Colonic mucosa (tissue), 4 donors: ENCODE data around the gene CYP46A1. TPM values are rescaled to one million over a fixed set of nuclear protein-coding genes. Genes with fewer than 3 reads are reported as not detected.
A peak's percentile ranks its signal among the peaks of the same experiment; 100 is the strongest.

Source experiments
- DNase-seq: peaks from one replicate; pipeline ENCODE4 v3.0.0-alpha.2; 2020
- H3K27ac ChIP-seq: fragments of 200-600 bp; one replicate; pipeline ENCODE4 v1.8.0; 2021
- H3K27me3 ChIP-seq: fragments of 200-600 bp; one replicate; pipeline ENCODE4 v1.8.0; 2021
- H3K36me3 ChIP-seq: fragments of 200-600 bp; one replicate; pipeline ENCODE4 v1.8.0; 2021
- H3K4me1 ChIP-seq: fragments of 200-600 bp; one replicate; pipeline ENCODE4 v1.8.0; 2021; ENCODE audit warnings: mild to moderate bottlenecking
- H3K4me3 ChIP-seq: fragments of 200-600 bp; one replicate; pipeline ENCODE4 v1.8.0; 2021
- H3K9ac ChIP-seq, 2 donors: one replicate each; pipeline ENCODE4 v1.7.0; 2013; ENCODE audit warnings: control low read depth in 2 of 2, low read depth in 2 of 2, low read length in 2 of 2
- H3K9me3 ChIP-seq: fragments of 200-600 bp; one replicate; pipeline ENCODE4 v1.8.0; 2021
- intact Hi-C: fragments of 100-400 bp; cut with DNase I; formaldehyde crosslinking; loops from one replicate; pipeline ENCODE4 v1.14.1; 2022
- total RNA-seq, 2 donors: library from RNA; stranded (reverse); fragmentation: NEBNext Ultra II Directional in 1 of 2; extraction: Animal tissue kit (Norgen Biotek cat#: 25700) in 1 of 2; gene quantifications; one replicate each; pipeline ENCODE4 v1.2.1, GENCODE V29; 2021
- TF ChIP-seq, protein P1 (sequence below): fragments of 200-600 bp; IDR thresholded peaks from one replicate; pipeline ENCODE4 v1.8.0; 2022; ENCODE audit warnings: antibody characterized with exemption, mild to moderate bottlenecking
- donor health status: healthy.
- donor health status: DM: no; HTN: no; CAD: no.
- donor health status: DM: no; HTN: no; CAD: no.

The CYP46A1 gene
- total RNA-seq, 2 donors from 2014 or later, result 0.05 to 0.25 TPM

DNA sequence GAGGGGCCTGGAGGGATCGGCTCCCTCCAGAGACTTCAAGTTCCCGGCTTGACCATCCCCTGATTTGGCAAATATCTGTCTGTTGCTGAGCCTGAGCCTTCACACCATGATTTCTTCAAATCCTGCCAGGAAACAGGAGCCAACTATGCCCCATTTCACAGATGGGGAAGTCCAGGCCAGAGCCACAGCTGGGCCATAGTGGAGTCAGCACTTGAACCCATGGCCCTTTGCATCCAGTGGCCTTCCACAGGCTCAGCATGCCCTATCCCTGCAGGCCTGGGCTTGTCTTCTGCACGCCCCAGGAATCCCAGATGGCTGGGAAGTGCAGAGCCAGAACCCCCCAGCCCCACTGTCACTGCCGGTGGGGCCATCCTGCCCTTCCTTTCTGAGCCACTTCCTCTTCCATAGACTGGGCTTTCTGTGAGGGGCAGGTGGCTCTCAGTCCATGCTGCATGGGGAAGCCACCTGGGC is 44.9 kb downstream of the CYP46A1 start:
- DNase-seq, result peak; percentile 10
- intact Hi-C loops, result no loop called here

DNA sequence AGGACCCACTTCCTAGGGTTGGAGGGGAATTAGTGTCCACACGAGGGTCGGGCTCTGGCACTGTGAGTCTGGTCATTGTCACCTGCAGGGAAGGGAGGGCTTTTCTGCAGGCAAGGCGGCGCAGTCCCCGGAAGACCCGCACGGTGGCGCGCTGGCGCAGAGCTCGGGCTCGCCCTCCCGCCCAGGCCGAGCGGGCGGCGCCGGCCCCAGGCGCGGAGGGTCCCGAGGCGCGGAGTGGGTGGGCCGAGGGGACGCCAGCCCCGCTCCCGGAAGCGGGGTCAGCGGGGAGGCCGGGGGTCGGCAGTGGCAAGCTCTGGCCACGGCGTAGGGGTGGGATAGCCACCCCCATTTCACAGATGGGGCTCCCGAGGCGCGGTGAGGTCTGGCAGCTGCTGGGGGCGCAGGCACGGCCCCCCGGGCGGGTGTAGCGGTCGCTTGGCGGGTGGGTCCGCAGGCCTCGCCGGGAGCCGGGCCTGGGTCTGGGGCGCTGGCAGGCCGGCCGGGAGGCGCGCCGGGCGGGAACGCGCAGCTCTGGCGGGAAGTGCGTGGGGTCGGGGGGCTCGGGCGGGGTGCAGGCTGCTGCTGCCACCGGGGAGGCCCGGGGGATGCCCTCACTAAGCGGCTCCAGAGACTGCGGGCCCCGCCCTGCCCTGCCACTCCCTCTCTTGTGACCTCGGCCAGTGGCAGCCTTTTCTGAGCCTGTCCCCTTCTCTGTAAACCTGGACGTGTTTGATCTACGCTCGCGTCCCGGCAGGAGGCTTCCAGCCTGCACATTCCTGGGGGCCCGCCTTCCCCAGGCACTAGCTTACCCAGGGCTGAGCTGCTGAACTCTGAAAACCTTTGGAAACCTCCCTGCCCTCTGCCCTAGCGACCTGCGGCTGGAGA is 46.1 kb downstream of the CYP46A1 start:
- H3K27ac ChIP-seq, result no peak overlapping the region
- peaks cover 5% of the 10 kb centered on the region for H3K27me3 ChIP-seq
- no peaks in the 10 kb centered on the region for H3K36me3 ChIP-seq
- intact Hi-C loops, result loop anchor here (2.0 kb wide), 1 partner anchor 155 kb away; no protein-coding TSS in a partner anchor
- H3K4me1 ChIP-seq, result no peaks in the 10 kb centered on the region
- peak; percentile 73 for DNase-seq
- TF ChIP-seq, protein P1, sequence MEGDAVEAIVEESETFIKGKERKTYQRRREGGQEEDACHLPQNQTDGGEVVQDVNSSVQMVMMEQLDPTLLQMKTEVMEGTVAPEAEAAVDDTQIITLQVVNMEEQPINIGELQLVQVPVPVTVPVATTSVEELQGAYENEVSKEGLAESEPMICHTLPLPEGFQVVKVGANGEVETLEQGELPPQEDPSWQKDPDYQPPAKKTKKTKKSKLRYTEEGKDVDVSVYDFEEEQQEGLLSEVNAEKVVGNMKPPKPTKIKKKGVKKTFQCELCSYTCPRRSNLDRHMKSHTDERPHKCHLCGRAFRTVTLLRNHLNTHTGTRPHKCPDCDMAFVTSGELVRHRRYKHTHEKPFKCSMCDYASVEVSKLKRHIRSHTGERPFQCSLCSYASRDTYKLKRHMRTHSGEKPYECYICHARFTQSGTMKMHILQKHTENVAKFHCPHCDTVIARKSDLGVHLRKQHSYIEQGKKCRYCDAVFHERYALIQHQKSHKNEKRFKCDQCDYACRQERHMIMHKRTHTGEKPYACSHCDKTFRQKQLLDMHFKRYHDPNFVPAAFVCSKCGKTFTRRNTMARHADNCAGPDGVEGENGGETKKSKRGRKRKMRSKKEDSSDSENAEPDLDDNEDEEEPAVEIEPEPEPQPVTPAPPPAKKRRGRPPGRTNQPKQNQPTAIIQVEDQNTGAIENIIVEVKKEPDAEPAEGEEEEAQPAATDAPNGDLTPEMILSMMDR, result peak; percentile 84
- no peaks in the 10 kb centered on the region for H3K9me3 ChIP-seq
- peak overlapping the region; percentile 32 for H3K4me3 ChIP-seq
- peak overlapping the region in 1 of 2 donors; percentile 30 for H3K9ac ChIP-seq

More for the DNA sequence above, 44.9 kb downstream of the CYP46A1 start:
- Histone ChIP-seq H3K9ac (no peak overlapping the region), H3K4me1 (no peaks in the 10 kb centered on the region), H3K27ac (no peak overlapping the region), H3K4me3 (no peak overlapping the region), H3K36me3 (no peaks in the 10 kb centered on the region), H3K9me3 (no peaks in the 10 kb centered on the region), H3K27me3 (peaks cover 5% of the 10 kb centered on the region)
- TF ChIP-seq, protein P1, result no peak

DNA sequence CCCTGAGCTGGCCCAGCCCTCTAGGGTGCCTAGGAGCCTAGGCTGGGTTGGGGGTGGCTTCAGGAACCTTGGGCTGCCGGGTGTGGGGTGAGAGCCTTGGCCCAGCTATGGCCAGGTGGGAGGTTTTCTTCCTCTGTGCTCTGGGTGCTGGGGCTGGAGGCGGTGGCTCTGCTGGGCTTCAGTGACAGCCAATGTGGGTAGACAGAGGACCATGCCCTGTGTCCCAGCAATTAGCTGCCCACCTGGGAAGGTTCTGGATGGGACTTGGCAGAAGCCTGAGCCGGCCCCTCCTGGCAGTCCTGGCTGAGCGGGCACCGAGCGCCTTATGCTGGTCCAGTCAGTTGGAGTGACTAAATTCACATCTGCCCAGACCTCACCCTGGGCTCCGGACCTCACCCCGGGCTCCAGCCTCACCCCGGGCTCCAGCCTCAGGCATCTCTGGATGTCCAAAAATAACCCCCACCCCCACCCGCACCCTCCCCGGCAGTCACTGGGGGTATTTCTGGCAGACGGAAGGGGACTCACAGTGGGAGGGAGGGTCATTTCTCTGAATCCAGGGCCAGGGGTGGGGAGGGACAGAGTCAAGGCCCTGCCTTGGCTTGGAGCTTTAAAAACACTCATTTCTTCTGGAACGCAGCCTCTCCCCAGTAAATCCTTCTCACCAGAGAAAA is 46.9 kb downstream of the CYP46A1 start:
- Histone ChIP-seq H3K9ac (no peak overlapping the region), H3K27me3 (peaks cover 5% of the 10 kb centered on the region), H3K9me3 (no peaks in the 10 kb centered on the region), H3K4me3 (no peak overlapping the region), H3K4me1 (no peaks in the 10 kb centered on the region), H3K27ac (no peak overlapping the region), H3K36me3 (no peaks in the 10 kb centered on the region)
- DNase-seq, result no peak
- TF ChIP-seq, protein P1, result no peak
- intact Hi-C loops, result loop anchor here (2.0 kb wide), 1 partner anchor 154 kb away; no protein-coding TSS in a partner anchor

DNA sequence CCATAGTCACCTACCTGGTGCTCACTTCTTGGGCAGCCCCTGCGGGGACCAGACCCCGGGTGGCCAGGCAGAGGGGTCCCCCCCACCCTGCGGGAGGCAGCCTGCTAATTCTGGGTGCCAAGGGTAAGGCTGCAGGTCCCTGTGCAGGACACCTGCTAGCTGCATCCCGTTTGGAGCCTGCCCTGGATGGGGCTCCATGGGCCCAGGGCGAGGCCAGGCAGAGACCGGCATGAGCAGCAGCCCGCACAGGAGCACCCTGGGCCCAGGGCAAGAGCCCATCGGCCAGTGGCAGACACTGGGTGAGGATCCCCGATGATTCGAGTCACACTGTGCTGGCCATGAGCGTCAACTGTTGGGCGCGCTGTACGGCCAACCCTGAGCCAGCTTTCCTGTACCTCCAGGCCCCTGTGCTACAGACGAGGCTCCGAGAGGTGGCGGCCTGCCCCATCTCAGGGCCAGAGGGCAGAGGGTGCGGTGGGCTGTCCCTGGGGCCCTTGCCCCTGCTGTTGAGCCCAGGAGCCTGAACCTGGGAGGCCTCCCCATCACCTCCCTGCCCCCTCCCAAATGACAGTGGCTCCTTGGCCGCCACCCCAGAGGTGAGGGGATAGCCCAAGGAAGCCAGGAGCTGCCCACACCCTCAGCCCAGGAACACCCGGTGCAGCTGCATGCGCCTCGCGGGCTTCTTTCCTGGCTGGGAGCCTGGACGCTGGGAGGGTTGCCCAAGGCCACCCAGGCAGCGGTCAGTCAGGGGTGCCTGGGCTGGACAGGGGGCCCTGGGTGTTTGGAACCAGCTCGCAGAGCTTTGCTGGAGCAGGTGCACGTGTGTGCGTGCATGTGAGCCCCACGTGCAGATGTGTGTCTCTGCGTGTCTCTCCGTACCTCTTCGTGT is 47.7 kb downstream of the CYP46A1 start:
- no peak for DNase-seq
- TF ChIP-seq, protein P1, result no peak
- Histone ChIP-seq H3K9ac (no peak overlapping the region), H3K36me3 (no peaks in the 10 kb centered on the region), H3K27ac (no peak overlapping the region), H3K4me1 (no peaks in the 10 kb centered on the region), H3K27me3 (peaks cover 5% of the 10 kb centered on the region), H3K9me3 (no peaks in the 10 kb centered on the region), H3K4me3 (no peak overlapping the region)
- intact Hi-C loops, result loop anchor here (2.0 kb wide), 1 partner anchor 153 kb away; no protein-coding TSS in a partner anchor
